ENCODE data around the gene FRYL.

Gene FRYL

GRCh38 chr4:48526406-48526805 is 253.7 kb downstream of the FRYL start:
- H3K27me3 ChIP-seq (replicated peaks; ENCODE audit: control insufficient read depth, insufficient read depth, low read length): no peaks in the 10 kb centered on the region
- H3K36me3 ChIP-seq (ENCODE audit: control insufficient read depth, insufficient read depth, low read length, severe bottlenecking): peaks cover 80% of the 10 kb centered on the region
- no peak overlapping the region for H3K4me3 ChIP-seq (ENCODE audit: low read length)
- no peaks in the 10 kb centered on the region for H3K4me1 ChIP-seq (ENCODE audit: control insufficient read depth, insufficient read depth, low read length)
- no peak overlapping the region for H3K9ac ChIP-seq (ENCODE audit: low read length)
- no peaks in the 10 kb centered on the region for H3K9me3 ChIP-seq (ENCODE audit: control insufficient read depth, low read length)
- DNase-seq (ENCODE audit: low read depth): no peak

- H3K9ac ChIP-seq (ENCODE audit: low read length): no peak overlapping the region
- no peaks in the 10 kb centered on the region for H3K27me3 ChIP-seq (replicated peaks; ENCODE audit: control insufficient read depth, insufficient read depth, low read length)
- H3K4me3 ChIP-seq (ENCODE audit: low read length): no peak overlapping the region
- no peak for DNase-seq (ENCODE audit: low read depth)
- H3K36me3 ChIP-seq (ENCODE audit: control insufficient read depth, insufficient read depth, low read length, severe bottlenecking): peaks cover 70% of the 10 kb centered on the region
- no peaks in the 10 kb centered on the region for H3K9me3 ChIP-seq (ENCODE audit: control insufficient read depth, low read length)
- no peaks in the 10 kb centered on the region for H3K4me1 ChIP-seq (ENCODE audit: control insufficient read depth, insufficient read depth, low read length)
These were observed 261.9 kb downstream of the FRYL start for GRCh38 chr4:48518143-48518542.

GRCh38 chr4:48509543-48509942 is 270.5 kb downstream of the FRYL start:
- H3K36me3 ChIP-seq (ENCODE audit: control insufficient read depth, insufficient read depth, low read length, severe bottlenecking): peaks cover 71% of the 10 kb centered on the region

GRCh38 chr4:48506716-48507115 is 273.4 kb downstream of the FRYL start:
- H3K4me3 ChIP-seq (ENCODE audit: low read length): no peak overlapping the region
- no peaks in the 10 kb centered on the region for H3K27me3 ChIP-seq (replicated peaks; ENCODE audit: control insufficient read depth, insufficient read depth, low read length)
- no peaks in the 10 kb centered on the region for H3K9me3 ChIP-seq (ENCODE audit: control insufficient read depth, low read length)
- H3K36me3 ChIP-seq (ENCODE audit: control insufficient read depth, insufficient read depth, low read length, severe bottlenecking): peaks cover 44% of the 10 kb centered on the region
- peak; percentile 41 for DNase-seq (ENCODE audit: low read depth)
- no peak overlapping the region for H3K9ac ChIP-seq (ENCODE audit: low read length)
- H3K4me1 ChIP-seq (ENCODE audit: control insufficient read depth, insufficient read depth, low read length): no peaks in the 10 kb centered on the region

More at GRCh38 chr4:48509543-48509942, 270.5 kb downstream of the FRYL start:
- Histone ChIP-seq H3K9me3 (ENCODE audit: control insufficient read depth, low read length) (no peaks in the 10 kb centered on the region), H3K9ac (ENCODE audit: low read length) (no peak overlapping the region), H3K27me3 (replicated peaks; ENCODE audit: control insufficient read depth, insufficient read depth, low read length) (no peaks in the 10 kb centered on the region), H3K4me1 (ENCODE audit: control insufficient read depth, insufficient read depth, low read length) (no peaks in the 10 kb centered on the region), H3K4me3 (ENCODE audit: low read length) (no peak overlapping the region)
- DNase-seq (ENCODE audit: low read depth): peak; percentile 6

GRCh38 chr4:48504352-48504751 is 275.7 kb downstream of the FRYL start:
- Histone ChIP-seq H3K9ac (ENCODE audit: low read length) (no peak overlapping the region), H3K36me3 (ENCODE audit: control insufficient read depth, insufficient read depth, low read length, severe bottlenecking) (peaks cover 44% of the 10 kb centered on the region)
- DNase-seq (ENCODE audit: low read depth): peak; percentile 16

GRCh38 chr4:48504026-48504330 is 276.1 kb downstream of the FRYL start:
- H3K27me3 ChIP-seq (replicated peaks; ENCODE audit: control insufficient read depth, insufficient read depth, low read length): no peaks in the 10 kb centered on the region
- no peaks in the 10 kb centered on the region for H3K4me1 ChIP-seq (ENCODE audit: control insufficient read depth, insufficient read depth, low read length)
- H3K9ac ChIP-seq (ENCODE audit: low read length): no peak overlapping the region
- no peak overlapping the region for H3K4me3 ChIP-seq (ENCODE audit: low read length)
- no peak for DNase-seq (ENCODE audit: low read depth)
- peaks cover 44% of the 10 kb centered on the region for H3K36me3 ChIP-seq (ENCODE audit: control insufficient read depth, insufficient read depth, low read length, severe bottlenecking)
- H3K9me3 ChIP-seq (ENCODE audit: control insufficient read depth, low read length): no peaks in the 10 kb centered on the region

More at GRCh38 chr4:48504352-48504751, 275.7 kb downstream of the FRYL start:
- H3K4me1 ChIP-seq (ENCODE audit: control insufficient read depth, insufficient read depth, low read length): no peaks in the 10 kb centered on the region
- no peaks in the 10 kb centered on the region for H3K9me3 ChIP-seq (ENCODE audit: control insufficient read depth, low read length)
- no peak overlapping the region for H3K4me3 ChIP-seq (ENCODE audit: low read length)
- H3K27me3 ChIP-seq (replicated peaks; ENCODE audit: control insufficient read depth, insufficient read depth, low read length): no peaks in the 10 kb centered on the region

- H3K27me3 ChIP-seq (replicated peaks; ENCODE audit: control insufficient read depth, insufficient read depth, low read length): no peaks in the 10 kb centered on the region
- no peak overlapping the region for H3K4me3 ChIP-seq (ENCODE audit: low read length)
- peak; percentile 52 for DNase-seq (ENCODE audit: low read depth)
- H3K36me3 ChIP-seq (ENCODE audit: control insufficient read depth, insufficient read depth, low read length, severe bottlenecking): peaks cover 44% of the 10 kb centered on the region
- H3K4me1 ChIP-seq (ENCODE audit: control insufficient read depth, insufficient read depth, low read length): no peaks in the 10 kb centered on the region
- H3K9ac ChIP-seq (ENCODE audit: low read length): no peak overlapping the region
- H3K9me3 ChIP-seq (ENCODE audit: control insufficient read depth, low read length): no peaks in the 10 kb centered on the region
These were observed 276.6 kb downstream of the FRYL start for GRCh38 chr4:48503233-48504025.

GRCh38 chr4:48499551-48500066 is 280.5 kb downstream of the FRYL start:
- H3K9ac ChIP-seq (ENCODE audit: low read length): no peak overlapping the region
- H3K4me1 ChIP-seq (ENCODE audit: control insufficient read depth, insufficient read depth, low read length): peaks cover 9% of the 10 kb centered on the region
- peaks cover 27% of the 10 kb centered on the region for H3K36me3 ChIP-seq (ENCODE audit: control insufficient read depth, insufficient read depth, low read length, severe bottlenecking)
- no peaks in the 10 kb centered on the region for H3K27me3 ChIP-seq (replicated peaks; ENCODE audit: control insufficient read depth, insufficient read depth, low read length)
- H3K4me3 ChIP-seq (ENCODE audit: low read length): no peak overlapping the region
- H3K9me3 ChIP-seq (ENCODE audit: control insufficient read depth, low read length): no peaks in the 10 kb centered on the region
- DNase-seq (ENCODE audit: low read depth): no peak

- Histone ChIP-seq H3K4me3 (ENCODE audit: low read length) (no peak overlapping the region), H3K4me1 (ENCODE audit: control insufficient read depth, insufficient read depth, low read length) (peaks cover 9% of the 10 kb centered on the region), H3K9ac (ENCODE audit: low read length) (no peak overlapping the region), H3K27me3 (replicated peaks; ENCODE audit: control insufficient read depth, insufficient read depth, low read length) (no peaks in the 10 kb centered on the region), H3K36me3 (ENCODE audit: control insufficient read depth, insufficient read depth, low read length, severe bottlenecking) (peaks cover 26% of the 10 kb centered on the region), H3K9me3 (ENCODE audit: control insufficient read depth, low read length) (no peaks in the 10 kb centered on the region)
- no peak for DNase-seq (ENCODE audit: low read depth)
These were observed 281.2 kb downstream of the FRYL start for GRCh38 chr4:48498895-48499294.

GRCh38 chr4:48495941-48496340 is 284.1 kb downstream of the FRYL start:
- Histone ChIP-seq H3K9me3 (ENCODE audit: control insufficient read depth, low read length) (no peaks in the 10 kb centered on the region), H3K9ac (ENCODE audit: low read length) (no peak overlapping the region), H3K36me3 (ENCODE audit: control insufficient read depth, insufficient read depth, low read length, severe bottlenecking) (peaks cover 26% of the 10 kb centered on the region), H3K27me3 (replicated peaks; ENCODE audit: control insufficient read depth, insufficient read depth, low read length) (peaks cover 13% of the 10 kb centered on the region), H3K4me3 (ENCODE audit: low read length) (no peak overlapping the region), H3K4me1 (ENCODE audit: control insufficient read depth, insufficient read depth, low read length) (peaks cover 13% of the 10 kb centered on the region)
- no peak for DNase-seq (ENCODE audit: low read depth)

GRCh38 chr4:48493452-48494100 is 286.5 kb downstream of the FRYL start:
- peak; percentile 57 for DNase-seq (ENCODE audit: low read depth)
- H3K27me3 ChIP-seq (replicated peaks; ENCODE audit: control insufficient read depth, insufficient read depth, low read length): peaks cover 28% of the 10 kb centered on the region
- no peak overlapping the region for H3K4me3 ChIP-seq (ENCODE audit: low read length)
- H3K36me3 ChIP-seq (ENCODE audit: control insufficient read depth, insufficient read depth, low read length, severe bottlenecking): peaks cover 2% of the 10 kb centered on the region
- H3K4me1 ChIP-seq (ENCODE audit: control insufficient read depth, insufficient read depth, low read length): peaks cover 13% of the 10 kb centered on the region
- H3K9ac ChIP-seq (ENCODE audit: low read length): no peak overlapping the region
- H3K9me3 ChIP-seq (ENCODE audit: control insufficient read depth, low read length): no peaks in the 10 kb centered on the region

All from adipocyte (in vitro differentiated cells).